Heart right ventricle (tissue), 16 donors: ENCODE results near the gene ECHDC3. TPM values are rescaled to one million over a fixed set of nuclear protein-coding genes. Genes with fewer than 3 reads are reported as not detected.

Experiments used
- ATAC-seq, 8 donors: fragments of 200-7000 bp; cut with Tn5 transposase; one replicate each; pipeline ENCODE4 v1.9.1; 2020; ENCODE audit warnings: mild to moderate bottlenecking in 8 of 8, moderate library complexity in 8 of 8, moderate number of reproducible peaks in 1 of 8
- DNase-seq, 2 donors: peaks; one replicate each; pipeline ENCODE4 v3.0.0-alpha.2; 2020
- H3K27ac ChIP-seq, 10 donors: fragments of 200-600 bp; sonication (generic) in 2 of 10; one replicate each; pipeline versions ENCODE4 v1.5.0 to v1.8.0; 2020 to 2022; ENCODE audit warnings: mild to moderate bottlenecking in 3 of 10
- H3K27me3 ChIP-seq, 7 donors: fragments of 200-600 bp; one replicate each; pipeline ENCODE4 v1.8.0; 2021 to 2022; ENCODE audit warnings: mild to moderate bottlenecking in 2 of 7
- H3K36me3 ChIP-seq, 9 donors: fragments of 200-600 bp; sonication (generic) in 1 of 9; one replicate each; pipeline versions ENCODE4 v1.5.0 to v1.8.0; 2020 to 2022; ENCODE audit warnings: mild to moderate bottlenecking in 2 of 9
- H3K4me1 ChIP-seq, 9 donors: fragments of 200-600 bp; sonication (generic) in 1 of 9; one replicate each; pipeline versions ENCODE4 v1.5.0 to v1.8.0; 2020 to 2022; ENCODE audit warnings: mild to moderate bottlenecking in 4 of 9
- H3K4me3 ChIP-seq, 10 donors: fragments of 200-600 bp; sonication (generic) in 2 of 10; one replicate each; pipeline versions ENCODE4 v1.5.0 to v1.8.0; 2020 to 2022; ENCODE audit warnings: mild to moderate bottlenecking in 7 of 10, moderate library complexity in 2 of 10
- H3K9me3 ChIP-seq, 11 donors: fragments of 200-600 bp in 10 of 11; sonication (generic) in 2 of 11; one replicate each; pipeline versions ENCODE4 v1.5.0 to v1.8.0; 2013 to 2022; ENCODE audit warnings: mild to moderate bottlenecking in 2 of 11, control low read depth in 1 of 11, moderate library complexity in 1 of 11
- CTCF ChIP-seq, 9 donors: fragments of 200-600 bp; sonication (generic) in 2 of 9; IDR thresholded peaks; one replicate each; pipeline versions ENCODE4 v1.5.0 to v1.8.0; 2021 to 2022; ENCODE audit warnings: antibody characterized with exemption in 9 of 9, mild to moderate bottlenecking in 5 of 9, moderate library complexity in 1 of 9
- WGBS, 2 donors: extraction: QIAGEN DNeasy Blood & Tissue Kit; methylation state at CpG; one replicate each; pipeline ENCODE4 v1.1.7; 2013; ENCODE audit warnings: inconsistent platforms in 1 of 2; 5-methylcytosine and 5-hydroxymethylcytosine counted together
- intact Hi-C, 10 donors: fragments of 100-400 bp; cut with DNase I; formaldehyde crosslinking; loops; one replicate each; pipeline versions ENCODE4 v1.11.1 to v1.14.2; 2022
- polyA plus RNA-seq, 2 donors: library from polyadenylated mRNA; stranded (reverse); fragments of 200-250 nt; gene quantifications; one replicate each; pipeline ENCODE4 v1.2.3, GENCODE V29; 2013
- total RNA-seq, 10 donors: library from RNA; stranded (reverse); fragmentation: NEBNext Ultra II Directional in 3 of 10; extraction: Animal tissue kit (Norgen Biotek cat#: 25700) in 3 of 10; gene quantifications; one replicate each; pipeline versions ENCODE4 v1.2.1 to v1.2.4, GENCODE V29; 2021 to 2023
- donor health status: Arrhythmogenic right ventricular cardiomyopathy.
- donor health status: ischemic (EF 13 %, LVEDD 7.1; RV severe dilation, severe dysfunction).
- donor health status: healthy with polysubstance abuse.
- donor health status: DM: no; HTN: yes; CAD: no.
- donor health status: DM: no; HTN: no; CAD: no.
- donor health status: ischemic (EF 25% LVEDD 6.9; RV normal size, moderate dysfunction).
- donor health status: ischemic (EF 25% LVEDD 5.7; RV mildly dilated, moderate dysfunction).
- donor health status: healthy.
- donor health status: DM: yes; HTN: yes; CAD: no.
- donor health status: Ischemic cardiomyopathy.
- donor health status: ischemic (EF 35%, LVEDD 5.7; RV mildly dilated, moderate dysfunction).
- donor health status: nonischemic (EF 11% LVEDD 7.7; RV severe dilation, severe dysfunction).
- donor health status: DM: yes; HTN: yes; CAD: no.
- donor health status: PGD.
- donor health status: ischemic (EF 29% LVEDD 5.4; RV normal size, mild dysfunction).
- donor health status: nonischemic (EF 23%, LVEDD 6.1; RV moderate dilation, normal function).

ECHDC3 gene
- total and polyA plus RNA-seq, 12 donors = 15.0 to 114 (median 57.1) TPM

GRCh38 chr10:11697718-11698527 is 44.3 kb upstream of the ECHDC3 start:
- DNase-seq (no peak), ATAC-seq (no peak)
- Histone ChIP-seq H3K36me3 (no peaks in the 10 kb centered on the region), H3K9me3 (no peaks in the 10 kb centered on the region), H3K4me3 (no peak overlapping the region), H3K27me3 (no peaks in the 10 kb centered on the region), H3K27ac (peak overlapping the region in 1 of 10 donors; percentile 24), H3K4me1 (peaks cover 0 to 19% (median 0%) of the 10 kb centered on the region in 9 donors)
- WGBS, 2 donors = 78 to 97% methylated on average over 6 of the region's 6 CpGs
- intact Hi-C loops = no loop called here
- TF ChIP-seq CTCF (IDR thresholded peaks at IDR 0.05) = no peak

GRCh38 chr10:11698691-11699549 is 43.3 kb upstream of the ECHDC3 start:
- no peak for TF ChIP-seq CTCF (IDR thresholded peaks at IDR 0.05)
- H3K9me3 ChIP-seq = no peaks in the 10 kb centered on the region
- ATAC-seq (no peak), DNase-seq (no peak)
- intact Hi-C loops = no loop called here
- no peak overlapping the region for H3K4me3 ChIP-seq
- no peaks in the 10 kb centered on the region for H3K27me3 ChIP-seq
- peaks cover 0 to 19% (median 0%) of the 10 kb centered on the region in 9 donors for H3K4me1 ChIP-seq
- H3K27ac ChIP-seq = peak overlapping the region in 1 of 10 donors; percentile 24
- H3K36me3 ChIP-seq = no peaks in the 10 kb centered on the region
- 79 to 86% methylated on average over 5 of the region's 5 CpGs for WGBS, 2 donors

GRCh38 chr10:11699550-11700097 is 42.6 kb upstream of the ECHDC3 start:
- 85 to 87% methylated on average over 14 of the region's 14 CpGs for WGBS, 2 donors
- intact Hi-C loops = no loop called here

More at GRCh38 chr10:11699550-11700097, 42.6 kb upstream of the ECHDC3 start:
- ATAC-seq = no peak
- no peaks in the 10 kb centered on the region for H3K9me3 ChIP-seq
- no peaks in the 10 kb centered on the region for H3K36me3 ChIP-seq
- no peak overlapping the region for H3K4me3 ChIP-seq
- H3K27ac ChIP-seq = peak overlapping the region in 1 of 10 donors; percentile 24
- DNase-seq = no peak
- peaks cover 0 to 19% (median 0%) of the 10 kb centered on the region in 9 donors for H3K4me1 ChIP-seq
- H3K27me3 ChIP-seq = no peaks in the 10 kb centered on the region
- TF ChIP-seq CTCF (IDR thresholded peaks at IDR 0.05) = no peak
